Activated CD8-positive, alpha-beta memory T cell treated with anti-CD3 and anti-CD28 coated beads, Interleukin-2, amount 50 U/mL, for 24 hours (primary cell): ENCODE measurements around the gene TOP3A.

Experiments
- DNase-seq: peaks from one replicate; pipeline ENCODE4 v3.0.0-alpha.2; 2020; ENCODE audit errors: extremely low read depth

The TOP3A gene

DNA sequence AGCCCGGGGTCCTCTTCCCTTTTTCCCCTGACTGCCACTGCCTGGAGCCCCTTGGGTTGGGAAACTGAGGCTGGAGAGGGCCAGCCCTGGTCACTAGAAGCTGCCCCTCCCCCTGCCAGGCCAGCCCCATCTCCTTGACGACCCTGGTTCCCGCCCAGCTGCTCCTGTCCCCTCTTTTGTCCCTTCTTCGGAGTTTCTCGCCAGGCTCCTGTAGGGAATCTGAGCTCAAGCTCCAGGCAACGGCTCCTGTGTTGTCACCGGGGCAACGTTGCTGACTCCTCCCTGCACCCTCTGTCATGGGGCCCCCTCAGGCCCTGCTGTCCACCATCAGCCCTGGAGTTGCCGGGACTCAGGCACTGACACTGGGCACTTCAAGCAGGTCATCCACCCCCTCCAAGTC lies 83.6 kb downstream of the TOP3A start:
- DNase-seq = no peak

DNA sequence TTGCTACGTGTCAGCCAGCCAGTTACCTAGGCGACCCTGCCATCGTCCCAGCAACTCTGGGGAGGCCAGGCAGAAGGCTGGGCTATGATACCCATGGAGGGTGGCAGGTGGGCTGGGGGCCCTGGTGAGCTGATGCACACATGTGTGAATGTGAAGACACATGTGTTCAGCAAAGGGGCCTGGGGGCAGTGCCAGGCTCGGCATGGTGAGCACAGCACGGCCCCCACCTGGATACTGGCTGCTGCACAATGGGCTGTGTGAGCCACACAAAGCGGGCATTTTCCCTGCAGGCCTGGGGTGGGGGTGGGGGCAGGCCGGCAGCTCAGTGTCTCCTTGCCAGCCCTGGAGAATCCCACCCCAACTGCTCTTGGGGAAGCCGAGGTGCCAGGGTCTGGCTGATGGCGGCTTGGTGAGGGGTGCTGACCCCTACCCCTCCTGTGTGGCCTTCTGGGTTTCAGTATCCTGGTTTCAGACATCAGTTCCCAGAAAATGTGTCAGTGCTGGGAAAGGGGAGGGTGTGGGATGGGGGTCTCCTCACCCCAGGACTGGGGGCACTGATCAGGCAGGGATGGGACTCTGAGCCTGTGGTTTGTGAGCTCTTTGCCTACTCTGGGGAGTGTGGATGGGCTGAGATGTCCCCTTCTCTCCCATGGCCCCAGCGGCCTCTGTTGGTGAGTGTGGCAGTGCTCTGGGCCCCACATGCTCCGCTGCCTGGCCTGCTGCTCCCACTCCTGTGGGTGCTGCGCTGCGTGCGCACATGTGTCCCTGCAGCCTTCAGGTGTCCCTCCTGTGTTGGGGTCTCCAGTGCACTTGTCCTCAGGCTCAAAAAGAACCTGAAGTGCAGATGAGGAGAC lies 84.3 kb downstream of the TOP3A start:
- no peak for DNase-seq

DNA sequence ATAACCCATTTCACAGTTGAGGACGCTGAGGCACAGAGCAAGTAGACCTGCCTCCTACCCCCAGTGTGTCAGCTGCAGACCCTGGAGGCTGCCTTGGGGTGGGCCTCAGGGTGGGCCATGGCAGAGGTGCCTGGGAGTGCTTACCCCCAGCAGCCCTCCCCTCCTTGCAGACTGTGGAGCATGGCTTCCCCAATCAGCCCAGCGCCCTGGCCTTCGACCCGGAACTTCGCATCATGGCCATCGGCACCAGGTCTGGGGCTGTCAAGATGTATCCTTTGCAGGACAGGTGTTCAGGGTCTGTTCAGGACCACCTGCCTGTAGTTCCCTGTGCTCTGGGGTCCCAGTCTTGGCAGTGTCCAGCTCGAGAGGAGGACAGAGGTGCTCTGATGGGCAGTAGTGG lies 85.0 kb downstream of the TOP3A start:
- no peak for DNase-seq

DNA sequence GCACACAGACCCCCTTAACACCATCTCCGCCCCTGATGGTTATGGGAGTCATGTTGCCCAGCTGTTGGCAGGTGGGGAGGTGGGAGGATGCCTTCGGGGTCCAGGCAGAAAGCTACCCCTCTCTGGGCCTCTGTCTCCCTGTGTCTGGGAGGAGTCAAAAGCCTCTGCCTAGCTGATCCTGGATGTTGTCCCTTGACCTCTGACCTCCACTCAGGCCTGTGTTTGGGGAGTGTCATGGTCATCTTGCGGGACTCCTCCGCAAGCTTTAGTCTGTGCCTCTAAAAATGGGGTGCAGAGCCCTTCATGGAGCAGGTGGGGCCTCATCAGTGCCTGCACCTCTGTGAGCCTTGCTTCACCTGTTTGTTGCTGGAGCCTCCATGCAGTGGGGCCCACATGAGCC lies 85.5 kb downstream of the TOP3A start:
- DNase-seq = no peak

DNA sequence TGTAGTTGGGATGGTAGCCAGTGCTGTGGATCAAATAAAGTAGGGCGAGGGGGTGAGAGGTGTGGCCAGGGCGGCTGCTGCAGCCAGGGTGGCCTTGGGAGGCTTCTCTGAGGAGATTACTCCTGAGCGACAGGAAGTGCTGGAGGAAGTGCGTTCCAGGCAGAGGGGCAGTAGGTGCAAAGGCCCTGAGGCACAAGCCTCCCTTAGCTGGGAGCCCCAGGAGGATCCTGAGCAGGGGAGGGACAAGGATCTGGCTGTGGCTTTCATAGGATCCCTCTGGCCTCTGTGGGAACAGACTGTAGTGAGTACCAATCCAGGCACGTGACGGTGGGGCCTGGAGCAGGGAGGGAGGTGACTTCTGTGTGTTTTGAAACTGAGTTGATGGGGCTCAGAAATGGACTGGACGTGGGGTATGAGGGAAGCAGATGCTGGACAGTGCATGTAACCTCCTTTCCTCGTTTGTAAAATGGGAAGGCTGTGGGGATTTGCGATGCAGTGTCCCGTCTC lies 86.6 kb downstream of the TOP3A start:
- DNase-seq = no peak

DNA sequence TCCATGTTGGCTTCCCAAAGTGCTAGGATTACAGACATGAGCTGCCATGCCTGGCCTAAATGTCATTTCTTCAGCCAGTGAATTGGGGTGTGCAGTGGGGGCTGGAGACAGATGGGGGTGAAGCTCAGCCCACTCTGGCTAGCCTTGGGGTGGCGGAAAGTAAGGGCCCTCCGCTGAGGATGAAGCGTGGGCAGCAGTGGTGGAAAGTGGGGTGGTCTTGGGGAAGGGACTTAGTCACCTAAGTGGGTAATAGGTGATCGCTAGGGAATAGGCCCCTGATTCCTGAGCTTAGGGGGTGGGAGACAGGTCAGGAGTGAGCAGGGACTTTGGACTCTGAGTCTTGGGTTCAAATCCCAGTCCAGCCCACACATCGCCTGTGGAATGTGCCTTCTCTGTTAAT lies 87.2 kb downstream of the TOP3A start:
- DNase-seq = no peak

DNA sequence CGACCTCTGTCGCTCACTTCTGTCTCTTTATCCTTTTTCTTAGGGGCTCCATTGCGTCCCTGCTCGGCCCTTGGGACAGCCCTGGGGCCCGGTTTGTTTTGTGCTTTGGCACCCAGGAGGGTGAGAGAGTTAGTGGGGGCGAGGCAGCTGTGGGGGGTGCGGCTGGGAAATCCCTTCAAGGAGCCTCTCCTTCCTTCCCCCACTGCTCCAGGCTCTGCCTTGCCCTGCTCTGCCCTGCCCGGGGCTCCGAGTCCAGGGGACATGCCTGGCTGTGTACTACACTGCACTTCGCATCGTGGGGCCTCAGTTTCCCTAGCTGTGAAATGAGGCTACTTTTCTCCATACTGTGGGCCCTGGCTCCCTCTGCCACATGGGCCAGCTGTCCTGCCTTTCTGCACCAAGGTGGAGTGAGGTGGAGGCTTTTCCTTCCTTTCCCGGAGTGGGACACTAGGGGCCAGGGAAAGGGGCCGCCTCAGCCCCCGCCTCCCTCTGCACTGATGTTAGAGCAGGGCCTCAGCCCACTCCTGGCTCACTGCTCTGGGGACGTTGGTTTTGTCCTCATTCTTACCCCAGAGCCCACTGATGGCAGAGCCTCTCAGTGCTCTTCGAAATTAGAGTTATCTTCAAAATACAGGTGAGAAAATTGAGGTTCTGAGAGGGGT lies 88.4 kb downstream of the TOP3A start:
- no peak for DNase-seq

DNA sequence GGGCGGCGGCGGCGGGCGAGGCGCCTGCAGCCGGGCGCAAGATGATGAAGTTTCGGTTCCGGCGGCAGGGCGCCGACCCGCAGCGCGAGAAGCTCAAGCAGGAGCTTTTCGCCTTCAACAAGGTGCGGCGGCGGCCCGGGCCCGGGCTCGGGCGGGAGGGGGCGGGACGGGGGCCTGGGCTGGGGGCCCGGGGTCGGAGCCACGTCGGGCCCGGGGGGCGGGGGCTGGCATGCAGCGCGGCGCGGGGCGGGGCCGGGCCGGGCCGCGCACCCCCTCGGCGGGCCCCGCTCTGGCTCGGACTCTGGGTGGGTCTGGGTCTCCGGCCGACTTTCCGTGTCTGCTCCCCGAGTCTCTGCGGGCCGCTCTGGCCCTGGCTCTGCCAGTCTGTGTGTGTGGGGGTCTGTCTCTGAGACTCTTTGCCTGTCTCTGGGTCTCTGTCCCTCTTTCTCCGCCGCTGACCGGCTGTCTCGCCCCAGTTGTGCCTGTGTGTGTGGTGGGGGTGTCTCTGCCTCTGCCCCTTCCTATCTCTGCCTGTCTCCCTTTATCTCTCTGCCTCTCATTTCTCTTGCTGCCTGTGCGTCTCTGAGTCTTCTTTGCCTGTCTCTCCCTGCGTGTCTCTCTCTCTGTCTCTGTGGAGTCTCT lies 89.0 kb downstream of the TOP3A start:
- no peak for DNase-seq

DNA sequence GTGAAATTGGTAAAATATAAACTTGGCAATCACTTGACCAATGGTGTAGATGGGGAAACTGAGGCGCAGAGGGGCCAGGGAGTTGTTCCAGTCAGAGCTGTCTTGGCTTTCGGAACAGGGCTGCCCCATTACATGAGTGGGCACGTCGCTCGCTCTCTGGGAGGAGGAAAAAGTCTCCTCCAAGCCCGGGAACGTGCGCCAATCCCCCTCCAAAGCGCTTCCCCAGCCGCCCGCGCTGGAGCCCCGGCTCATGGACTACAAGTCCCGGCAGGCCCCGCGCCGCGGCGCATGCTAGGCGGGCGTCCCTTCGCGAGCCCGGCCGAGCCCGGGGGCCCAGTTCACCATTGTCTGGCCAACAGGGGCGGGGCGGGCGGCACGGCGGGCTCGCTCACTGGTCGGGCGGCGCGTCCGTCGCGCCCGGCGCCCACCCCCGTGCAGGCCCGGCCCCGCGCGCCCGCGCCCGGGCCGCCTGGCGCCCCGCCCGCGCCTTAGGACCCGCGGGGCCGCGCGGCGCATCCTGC lies 89.6 kb downstream of the TOP3A start, which contains the start of gene LLGL1:
Gene LLGL1, plus strand, starts transcription at position 515 of the 521 bp plus-strand sequence. CDS start 48 bp downstream, outside the sequence.
- DNase-seq = peak; percentile 80

DNA sequence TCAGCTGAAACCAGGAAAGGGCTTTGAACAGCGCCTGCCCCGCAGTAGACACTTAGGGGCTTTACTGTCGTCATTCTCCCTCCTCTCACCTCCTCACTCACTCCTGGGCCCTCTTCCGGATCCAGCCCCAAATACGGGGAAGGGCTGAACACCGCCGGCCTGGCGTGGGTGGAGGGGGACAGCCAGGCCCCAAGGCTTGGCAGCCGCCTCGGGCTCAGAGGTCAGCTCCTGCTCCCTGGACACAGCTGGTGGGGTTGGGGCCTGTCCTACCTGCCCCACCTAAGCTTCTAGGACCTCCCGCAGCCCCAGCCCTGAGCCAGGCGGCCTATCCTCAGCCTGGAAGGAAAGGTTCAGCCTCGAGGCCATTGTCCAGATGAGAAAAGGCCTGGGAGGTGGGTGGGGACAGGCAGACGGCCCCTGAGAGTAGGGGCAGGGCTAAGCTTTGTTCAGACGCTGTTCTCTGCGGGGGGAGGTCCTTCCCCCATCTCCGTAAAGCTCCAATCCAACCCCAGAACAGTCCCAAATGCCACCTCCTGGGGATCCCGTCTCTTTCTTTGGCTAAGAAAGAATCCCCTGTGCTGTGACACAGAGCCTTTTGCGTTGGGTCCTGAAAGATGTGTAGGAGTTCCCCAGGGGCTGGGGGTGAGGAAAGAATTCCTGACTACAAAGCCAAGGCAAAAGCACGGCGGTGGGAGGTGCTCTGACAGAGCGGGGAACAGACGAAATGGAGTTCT lies 90.2 kb downstream of the TOP3A start:
- DNase-seq = no peak

DNA sequence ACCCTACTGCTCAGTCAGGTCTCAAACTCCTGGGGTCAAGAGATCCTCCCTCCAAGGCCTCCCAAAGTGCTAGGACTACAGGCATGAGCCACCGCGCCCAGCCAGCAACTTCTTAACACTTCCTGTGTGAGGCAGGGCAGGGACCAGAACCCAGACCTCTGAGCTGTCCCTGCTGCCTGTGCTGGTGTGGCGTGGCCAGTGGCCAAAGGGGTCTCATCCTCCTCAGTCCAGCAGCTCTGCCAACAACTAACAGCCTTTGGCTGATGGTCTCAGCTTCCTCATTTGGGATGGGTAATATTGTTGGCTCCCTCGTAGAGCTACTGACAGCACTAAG lies 90.8 kb downstream of the TOP3A start:
- no peak for DNase-seq
